ENCODE measurements around the gene CFAP410. TPM values are rescaled to one million over a fixed set of nuclear protein-coding genes. Genes with fewer than 3 reads are reported as not detected.

The CFAP410 gene
- total RNA-seq, 1 donor from 2014 or later = 12.0 TPM

GRCh38 chr21:44282370-44282769 lies 56.8 kb downstream of the CFAP410 start:
- intact Hi-C loops (cut with micrococcal nuclease) = no loop called here
- no peaks in the 10 kb centered on the region for H3K9me3 ChIP-seq (replicated peaks)
- no peaks in the 10 kb centered on the region for H3K36me3 ChIP-seq
- peaks cover 29% of the 10 kb centered on the region for H3K27me3 ChIP-seq (ENCODE audit: low read depth)
- no peak overlapping the region for H3K27ac ChIP-seq (replicated peaks)
- no peak for TF ChIP-seq CTCF (IDR thresholded peaks at IDR 0.05; ENCODE audit: borderline replicate concordance)
- no peak for DNase-seq
- H3K4me1 ChIP-seq = peaks cover 8% of the 10 kb centered on the region
- no peak overlapping the region for H3K4me3 ChIP-seq

GRCh38 chr21:44281801-44282200 lies 57.4 kb downstream of the CFAP410 start:
- DNase-seq = no peak
- no peak for TF ChIP-seq CTCF (IDR thresholded peaks at IDR 0.05; ENCODE audit: borderline replicate concordance)

GRCh38 chr21:44279354-44280260 lies 59.6 kb downstream of the CFAP410 start:
- Histone ChIP-seq H3K4me1 (no peaks in the 10 kb centered on the region), H3K27ac (replicated peaks) (no peak overlapping the region), H3K4me3 (no peak overlapping the region), H3K9me3 (replicated peaks) (no peaks in the 10 kb centered on the region), H3K36me3 (no peaks in the 10 kb centered on the region), H3K27me3 (ENCODE audit: low read depth) (peaks cover 2% of the 10 kb centered on the region)
- no peak for DNase-seq
- intact Hi-C loops (cut with micrococcal nuclease) = no loop called here
- TF ChIP-seq CTCF (IDR thresholded peaks at IDR 0.05; ENCODE audit: borderline replicate concordance) = no peak

More at GRCh38 chr21:44281801-44282200, 57.4 kb downstream of the CFAP410 start:
- no peaks in the 10 kb centered on the region for H3K36me3 ChIP-seq
- no peaks in the 10 kb centered on the region for H3K9me3 ChIP-seq (replicated peaks)
- intact Hi-C loops (cut with micrococcal nuclease) = no loop called here
- no peak overlapping the region for H3K27ac ChIP-seq (replicated peaks)
- peaks cover 8% of the 10 kb centered on the region for H3K4me1 ChIP-seq
- peaks cover 23% of the 10 kb centered on the region for H3K27me3 ChIP-seq (ENCODE audit: low read depth)
- no peak overlapping the region for H3K4me3 ChIP-seq

Other genes with a start within 250 kb of the CFAP410 start
- 7.4 TPM for gene PWP2, start 232.0 kb downstream of the CFAP410 start, total RNA-seq
- gene GATD3, start 205.7 kb downstream of the CFAP410 start, total RNA-seq = 143 TPM
- gene ICOSLG, start 98.4 kb downstream of the CFAP410 start, total RNA-seq = 4.7 TPM
- not detected for gene DNMT3L, start 77.5 kb downstream of the CFAP410 start, total RNA-seq
- not detected for gene AIRE, start 53.5 kb downstream of the CFAP410 start, total RNA-seq
- gene PFKL, start 39.3 kb downstream of the CFAP410 start, total RNA-seq = 47.7 TPM
- 1.8 TPM for gene TRPM2, start 14.2 kb upstream of the CFAP410 start, total RNA-seq
- 1.8 TPM for gene LRRC3, start 116.1 kb upstream of the CFAP410 start, total RNA-seq
- gene KRTAP10-1, start 200.8 kb upstream of the CFAP410 start, total RNA-seq = not detected
- gene KRTAP10-2, start 212.1 kb upstream of the CFAP410 start, total RNA-seq = not detected
- not detected for gene KRTAP10-3, start 219.4 kb upstream of the CFAP410 start, total RNA-seq
- gene KRTAP10-4, start 234.3 kb upstream of the CFAP410 start, total RNA-seq = not detected
- gene KRTAP10-5, start 241.2 kb upstream of the CFAP410 start, total RNA-seq = not detected

Measured in left ventricle myocardium inferior (tissue), 1 donor.